Kasumi-1 (cell line): ENCODE measurements around the gene TDRD3.
A peak's percentile ranks its signal among the peaks of the same experiment; 100 is the strongest.

Source experiments
- DNase-seq, 2 experiments: peaks; one replicate each; lab custom pipeline; 2025; lab: John Stamatoyannopoulos, UW

Gene TDRD3

GRCh38 chr13:60575142-60575541 is 178.1 kb downstream of the TDRD3 start:
- DNase-seq: no peak

DNA sequence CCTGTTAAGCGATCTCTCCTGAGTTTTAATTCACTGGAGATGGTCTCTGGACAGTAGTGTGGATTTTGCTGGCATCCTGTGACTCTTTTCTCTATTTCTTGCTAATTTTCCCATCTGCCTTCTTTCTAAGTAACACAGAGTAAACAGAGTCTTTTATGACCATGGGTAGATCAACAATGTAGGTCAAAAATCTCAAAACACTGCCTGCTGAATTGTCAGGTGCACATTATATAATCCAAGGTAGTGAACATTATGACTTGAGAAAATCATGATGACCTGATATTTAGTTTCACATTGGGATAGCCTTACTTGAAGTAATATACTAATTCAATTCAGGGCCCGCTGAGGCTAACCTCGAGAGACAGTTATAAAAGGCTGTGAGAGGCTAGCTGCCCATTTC is 180.7 kb downstream of the TDRD3 start:
- no peak for DNase-seq

- no peak for DNase-seq
These were observed 186.3 kb downstream of the TDRD3 start for GRCh38 chr13:60583196-60583888.

- no peak for DNase-seq
These were observed 187.1 kb downstream of the TDRD3 start for GRCh38 chr13:60583911-60584753.

GRCh38 chr13:60584976-60585375 is 188.0 kb downstream of the TDRD3 start:
- DNase-seq: no peak

GRCh38 chr13:60590800-60591747 is 194.1 kb downstream of the TDRD3 start:
- no peak for DNase-seq

DNA sequence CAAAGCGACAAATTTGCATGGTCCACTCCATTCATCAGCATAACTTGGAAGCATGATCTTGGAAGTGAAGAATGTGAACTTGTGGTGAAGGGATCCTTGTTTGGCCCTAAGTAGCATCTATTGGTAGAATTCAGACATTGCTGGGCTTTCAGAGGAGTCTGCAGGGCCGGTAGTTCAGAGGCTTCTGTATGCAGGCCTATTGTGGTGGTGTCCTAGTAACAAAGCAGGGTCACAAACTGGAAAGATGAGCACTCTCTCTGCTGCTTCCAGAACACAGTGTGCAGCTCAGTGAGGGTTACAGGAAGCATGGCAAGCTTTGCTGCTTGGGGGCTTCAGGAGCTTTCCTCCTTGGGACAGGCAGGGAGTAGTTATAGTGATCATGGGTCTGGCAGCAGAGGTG is 206.0 kb downstream of the TDRD3 start:
- no peak for DNase-seq

GRCh38 chr13:60604058-60604457 is 207.0 kb downstream of the TDRD3 start:
- DNase-seq: no peak

DNA sequence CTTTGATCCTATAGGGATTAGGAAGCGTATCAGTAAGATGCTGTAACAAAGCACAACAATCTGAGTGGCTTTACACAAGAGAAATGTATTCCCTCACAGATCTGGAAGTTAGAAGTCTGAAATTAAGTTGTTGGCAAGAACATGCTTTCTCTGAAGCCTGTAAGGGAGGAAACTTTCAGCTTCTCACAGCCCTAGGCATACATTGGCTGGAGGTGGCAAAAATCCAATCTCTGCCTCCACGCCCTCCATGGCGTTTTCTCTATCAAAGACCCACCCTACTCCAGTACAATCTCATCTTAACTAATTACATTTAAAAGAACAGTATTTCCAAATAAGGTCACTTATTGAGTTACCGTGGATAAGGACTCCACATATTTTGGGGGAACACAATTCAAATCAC is 211.9 kb downstream of the TDRD3 start:
- no peak for DNase-seq

- DNase-seq: no peak
These were observed 214.5 kb downstream of the TDRD3 start for GRCh38 chr13:60611523-60611922.

DNA sequence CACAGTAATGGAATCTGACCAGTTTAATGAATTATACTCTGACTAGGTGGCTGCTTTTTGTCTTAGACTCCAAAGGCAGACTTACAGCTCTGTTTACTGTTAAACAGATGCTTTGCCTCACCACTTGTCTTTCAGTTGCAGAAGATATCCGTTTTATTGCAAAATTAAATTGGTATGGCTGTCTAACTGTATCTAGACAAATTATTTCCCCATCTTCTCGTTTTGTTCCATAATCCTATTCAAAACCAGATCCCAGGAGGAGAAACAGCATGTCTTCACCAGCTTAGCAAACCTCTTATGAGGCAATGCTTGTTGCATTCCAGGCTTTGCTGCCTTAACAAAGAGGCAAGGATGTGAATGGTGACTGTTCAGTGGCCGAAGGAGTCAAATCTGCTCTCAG is 215.6 kb downstream of the TDRD3 start:
- DNase-seq: no peak

- DNase-seq: no peak
These were observed 216.1 kb downstream of the TDRD3 start for GRCh38 chr13:60613080-60613479.

- DNase-seq: peak in 1 of 2 experiments; percentile 2
These were observed 221.1 kb downstream of the TDRD3 start for GRCh38 chr13:60617991-60618733.

GRCh38 chr13:60619461-60619860 is 222.4 kb downstream of the TDRD3 start:
- DNase-seq: no peak

DNA sequence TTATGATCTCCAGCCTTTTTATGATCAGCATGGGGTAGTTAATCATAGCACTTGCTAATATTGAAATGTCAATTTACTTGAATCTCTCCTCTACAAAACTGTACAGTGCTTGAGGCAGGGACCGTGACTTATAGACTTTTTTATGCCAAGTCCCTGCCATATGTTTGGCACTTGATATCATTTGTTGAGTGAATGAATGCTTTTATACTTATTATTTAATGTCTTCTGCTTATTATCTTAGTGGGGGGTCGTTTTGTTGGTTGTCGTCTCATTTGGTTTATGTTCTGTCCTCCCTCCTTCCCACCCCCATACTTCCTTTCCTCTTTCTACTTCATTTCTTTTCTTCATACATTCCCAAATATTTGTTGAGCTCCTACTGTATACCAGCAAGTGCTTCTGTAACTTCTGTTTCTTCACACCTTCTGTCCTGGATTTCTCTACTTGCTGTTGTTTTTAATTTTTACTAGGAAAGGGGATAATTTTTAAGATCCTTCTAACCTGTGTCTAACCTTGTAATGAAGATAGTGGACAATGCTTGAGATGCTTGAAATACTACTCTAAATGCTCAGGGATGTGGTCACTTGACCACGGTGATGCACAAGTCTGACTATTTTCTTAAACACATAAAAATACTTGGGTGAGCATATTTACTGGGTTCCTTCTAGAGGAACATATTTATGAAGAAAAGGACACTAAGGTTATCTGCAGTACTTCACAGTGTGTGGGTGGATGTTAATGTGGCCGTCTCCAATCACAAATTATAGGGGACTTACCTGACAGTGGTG is 223.8 kb downstream of the TDRD3 start:
- DNase-seq: no peak

GRCh38 chr13:60623151-60623550 is 226.1 kb downstream of the TDRD3 start:
- DNase-seq: no peak
